KMS-11 (cell line): Measurements from ENCODE around the gene MAMDC4.
"Not testable (repeated sequence)": the region's sequence is repeated elsewhere in the genome, so short reads cannot be mapped to it uniquely, and the experiment has no call there.

Experiments
- H2AFZ ChIP-seq: fragments of 200-600 bp; sonication (generic); 2 replicates; pipeline ENCODE4 v1.6.1; 2016; ENCODE audit warnings: antibody characterized with exemption, mixed run types, low read depth
- H3K27ac ChIP-seq: fragments of 200-600 bp; sonication (generic); 2 replicates; pipeline ENCODE4 v1.6.1; 2016; ENCODE audit warnings: mild to moderate bottlenecking, mixed run types
- H3K27me3 ChIP-seq: fragments of 200-600 bp; sonication (generic); 2 replicates; pipeline ENCODE4 v1.6.1; 2017; ENCODE audit warnings: mild to moderate bottlenecking, low read depth, mixed run types, moderate library complexity; ENCODE audit not compliant: insufficient read depth
- H3K36me3 ChIP-seq: fragments of 200-600 bp; sonication (generic); 2 replicates; pipeline ENCODE4 v1.6.1; 2017; ENCODE audit warnings: mild to moderate bottlenecking, mixed run types; ENCODE audit not compliant: insufficient read depth
- H3K4me1 ChIP-seq: fragments of 200-600 bp; sonication (generic); 2 replicates; pipeline ENCODE4 v1.6.1; 2016; ENCODE audit warnings: mild to moderate bottlenecking, low read depth, mixed run types; ENCODE audit not compliant: poor library complexity, severe bottlenecking
- H3K4me2 ChIP-seq: fragments of 200-600 bp; sonication (generic); 2 replicates; pipeline ENCODE4 v1.7.0; 2016; ENCODE audit warnings: mild to moderate bottlenecking, mixed run types
- H3K4me3 ChIP-seq: fragments of 200-600 bp; sonication (generic); IDR thresholded peaks from 2 replicates; pipeline ENCODE4 v1.6.1; 2017; ENCODE audit warnings: low read depth, low read length, mixed read lengths; ENCODE audit not compliant: insufficient read depth
- H3K79me2 ChIP-seq: fragments of 200-600 bp; sonication (generic); 2 replicates; pipeline ENCODE4 v1.6.1; 2016; ENCODE audit warnings: low read depth, mixed run types; ENCODE audit not compliant: insufficient read depth
- H3K9ac ChIP-seq: fragments of 200-600 bp; sonication (generic); 2 replicates; pipeline ENCODE4 v1.6.1; 2016; ENCODE audit warnings: mild to moderate bottlenecking, mixed run types
- H4K20me1 ChIP-seq: fragments of 200-600 bp; sonication (generic); 2 replicates; pipeline ENCODE4 v1.6.1; 2016; ENCODE audit warnings: mild to moderate bottlenecking, mixed run types; ENCODE audit not compliant: insufficient read depth
- TF ChIP-seq, protein P1 (sequence below): fragments of 200-600 bp; sonication (generic); conservative IDR thresholded peaks from 2 replicates; pipeline ENCODE4 v1.6.1; 2017; ENCODE audit warnings: low read depth, mild to moderate bottlenecking, antibody characterized with exemption, low read length, moderate library complexity, mixed read lengths

Gene MAMDC4

DNA sequence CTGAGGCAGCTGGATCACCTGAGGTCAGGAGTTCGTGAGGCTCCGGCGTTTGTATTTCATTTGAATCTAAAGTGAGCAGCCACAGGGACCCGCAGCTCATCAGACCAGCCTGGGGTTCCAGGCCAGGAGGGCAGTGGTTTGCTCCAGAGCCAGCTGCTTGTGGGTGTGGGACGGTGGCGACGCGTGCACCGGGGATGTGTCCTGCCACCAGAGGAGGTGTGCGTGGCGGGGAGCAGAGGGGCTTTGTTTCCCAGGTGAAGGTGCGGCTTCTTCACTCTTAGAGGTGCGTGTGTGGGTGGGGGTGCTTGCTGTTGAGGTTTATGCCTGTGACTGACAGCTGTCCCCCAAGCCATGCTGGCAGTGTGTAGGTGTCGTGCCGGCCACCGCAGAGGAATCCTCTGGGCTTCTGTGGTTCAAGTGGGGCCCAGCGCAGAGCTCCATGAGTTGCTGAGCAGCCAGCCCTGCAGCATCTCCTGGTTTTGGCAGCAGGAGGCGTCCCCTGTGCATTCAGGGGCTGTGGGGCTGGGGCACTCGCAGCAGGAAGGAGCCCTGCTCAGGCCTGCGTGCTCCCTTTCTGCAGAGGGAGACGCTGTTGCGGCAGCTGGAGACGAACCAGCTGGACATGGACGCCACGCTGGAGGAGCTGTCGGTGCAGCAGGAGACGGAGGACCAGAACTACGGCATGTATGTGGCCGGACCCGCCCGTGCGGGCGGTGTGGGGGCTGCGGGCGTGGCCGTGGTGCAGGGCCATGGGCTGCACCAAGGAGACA lies 16.8 kb upstream of the MAMDC4 start:
- H3K4me1 ChIP-seq, result no peaks in the 10 kb centered on the region
- H3K9ac ChIP-seq, result no peak overlapping the region
- H3K27me3 ChIP-seq, result no peaks in the 10 kb centered on the region
- H3K27ac ChIP-seq, result no peak overlapping the region
- no peaks in the 10 kb centered on the region for H4K20me1 ChIP-seq
- no peaks in the 10 kb centered on the region for H3K79me2 ChIP-seq
- TF ChIP-seq, protein P1, sequence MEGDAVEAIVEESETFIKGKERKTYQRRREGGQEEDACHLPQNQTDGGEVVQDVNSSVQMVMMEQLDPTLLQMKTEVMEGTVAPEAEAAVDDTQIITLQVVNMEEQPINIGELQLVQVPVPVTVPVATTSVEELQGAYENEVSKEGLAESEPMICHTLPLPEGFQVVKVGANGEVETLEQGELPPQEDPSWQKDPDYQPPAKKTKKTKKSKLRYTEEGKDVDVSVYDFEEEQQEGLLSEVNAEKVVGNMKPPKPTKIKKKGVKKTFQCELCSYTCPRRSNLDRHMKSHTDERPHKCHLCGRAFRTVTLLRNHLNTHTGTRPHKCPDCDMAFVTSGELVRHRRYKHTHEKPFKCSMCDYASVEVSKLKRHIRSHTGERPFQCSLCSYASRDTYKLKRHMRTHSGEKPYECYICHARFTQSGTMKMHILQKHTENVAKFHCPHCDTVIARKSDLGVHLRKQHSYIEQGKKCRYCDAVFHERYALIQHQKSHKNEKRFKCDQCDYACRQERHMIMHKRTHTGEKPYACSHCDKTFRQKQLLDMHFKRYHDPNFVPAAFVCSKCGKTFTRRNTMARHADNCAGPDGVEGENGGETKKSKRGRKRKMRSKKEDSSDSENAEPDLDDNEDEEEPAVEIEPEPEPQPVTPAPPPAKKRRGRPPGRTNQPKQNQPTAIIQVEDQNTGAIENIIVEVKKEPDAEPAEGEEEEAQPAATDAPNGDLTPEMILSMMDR, result no peak
- no peak overlapping the region for H2AFZ ChIP-seq
- no peaks in the 10 kb centered on the region for H3K36me3 ChIP-seq
- H3K4me2 ChIP-seq, result no peak overlapping the region
- H3K4me3 ChIP-seq, result no peak overlapping the region

DNA sequence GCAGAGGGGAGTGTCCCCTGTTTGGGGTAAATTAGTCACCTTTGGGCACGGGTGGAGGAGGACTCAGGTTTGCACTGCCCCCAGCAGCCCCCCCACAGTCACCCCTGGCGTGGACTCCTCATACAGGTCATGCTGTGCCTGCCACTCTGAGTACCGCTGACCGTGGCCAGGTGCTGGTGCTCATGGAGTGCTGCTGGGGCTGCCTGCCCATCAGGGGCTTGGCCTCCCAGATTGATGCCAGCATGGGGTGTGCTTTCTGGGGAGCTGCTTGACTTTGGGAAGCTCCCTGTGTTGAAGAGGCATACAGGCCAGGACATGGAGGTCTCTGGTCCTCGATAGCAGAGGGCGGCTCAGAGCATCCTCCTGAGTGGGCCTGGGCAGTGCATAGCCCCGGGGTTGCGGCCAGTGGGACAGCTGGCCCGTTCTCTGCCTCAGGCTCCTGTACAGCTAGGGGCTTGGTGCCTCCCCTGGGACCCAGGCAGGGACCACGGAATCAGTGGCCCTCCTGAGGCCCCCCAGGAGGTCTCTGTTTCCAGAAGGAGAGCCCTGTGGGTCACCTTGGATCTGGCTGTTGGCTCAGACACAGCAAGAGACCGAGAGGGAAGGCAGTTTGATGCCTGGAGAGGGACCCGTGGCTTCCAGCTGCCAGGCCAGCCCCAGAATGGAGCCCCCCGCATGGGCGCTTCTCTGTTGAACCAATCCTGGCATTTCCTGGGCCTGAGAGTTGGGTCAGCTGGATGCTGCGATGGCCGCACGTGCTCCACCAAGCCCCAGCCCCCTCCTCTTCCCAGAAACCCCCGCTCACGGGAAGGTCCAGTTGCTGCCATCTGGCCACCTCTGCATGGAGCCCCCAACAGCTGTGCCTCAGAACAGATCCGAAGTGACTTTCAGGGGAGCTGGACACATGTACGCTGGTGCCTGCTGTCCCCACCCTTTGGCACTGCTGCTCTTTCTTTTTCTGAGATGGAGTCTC lies 15.9 kb upstream of the MAMDC4 start:
- Histone ChIP-seq H2AFZ (no peak overlapping the region), H3K9ac (no peak overlapping the region), H3K4me3 (no peak overlapping the region), H3K27me3 (no peaks in the 10 kb centered on the region), H3K4me2 (no peak overlapping the region), H3K4me1 (peaks cover 8% of the 10 kb centered on the region), H4K20me1 (no peaks in the 10 kb centered on the region), H3K79me2 (no peaks in the 10 kb centered on the region), H3K27ac (no peak overlapping the region), H3K36me3 (no peaks in the 10 kb centered on the region)
- TF ChIP-seq, protein P1, result no peak

DNA sequence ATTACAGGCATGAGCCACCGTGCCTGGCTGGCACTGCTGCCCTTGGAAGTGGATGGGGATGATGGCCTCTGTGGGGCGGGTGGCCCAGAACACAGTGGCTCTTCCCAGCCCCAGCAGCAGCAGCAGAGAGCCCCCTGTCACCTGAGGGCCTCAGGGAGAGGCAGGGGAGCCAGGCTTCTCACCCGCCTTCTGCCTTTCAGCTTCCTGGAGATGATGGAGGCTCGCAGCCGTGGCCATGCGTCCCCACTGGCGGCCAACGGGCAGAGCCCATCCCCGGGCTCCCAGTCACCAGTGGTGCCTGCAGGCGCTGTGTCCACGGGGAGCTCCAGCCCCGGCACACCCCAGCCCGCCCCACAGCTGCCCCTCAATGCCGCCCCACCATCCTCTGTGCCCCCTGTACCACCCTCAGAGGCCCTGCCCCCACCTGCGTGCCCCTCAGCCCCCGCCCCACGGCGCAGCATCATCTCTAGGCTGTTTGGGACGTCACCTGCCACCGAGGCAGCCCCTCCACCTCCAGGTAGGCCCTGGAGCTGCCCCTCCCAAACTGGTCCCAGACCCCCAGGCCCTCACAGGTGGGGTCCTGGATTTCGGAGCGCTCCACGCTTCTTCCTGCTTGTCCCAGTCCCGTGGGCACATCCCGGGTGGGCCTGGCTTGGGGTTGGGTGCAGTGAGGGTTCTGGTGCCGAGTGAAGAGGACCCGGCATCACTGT lies 14.8 kb upstream of the MAMDC4 start:
- Histone ChIP-seq H3K4me1 (peaks cover 18% of the 10 kb centered on the region), H3K9ac (no peak overlapping the region), H2AFZ (no peak overlapping the region), H4K20me1 (no peaks in the 10 kb centered on the region), H3K27me3 (no peaks in the 10 kb centered on the region), H3K36me3 (no peaks in the 10 kb centered on the region), H3K79me2 (no peaks in the 10 kb centered on the region), H3K27ac (no peak overlapping the region), H3K4me3 (no peak overlapping the region), H3K4me2 (no peak overlapping the region)
- TF ChIP-seq, protein P1, result no peak

DNA sequence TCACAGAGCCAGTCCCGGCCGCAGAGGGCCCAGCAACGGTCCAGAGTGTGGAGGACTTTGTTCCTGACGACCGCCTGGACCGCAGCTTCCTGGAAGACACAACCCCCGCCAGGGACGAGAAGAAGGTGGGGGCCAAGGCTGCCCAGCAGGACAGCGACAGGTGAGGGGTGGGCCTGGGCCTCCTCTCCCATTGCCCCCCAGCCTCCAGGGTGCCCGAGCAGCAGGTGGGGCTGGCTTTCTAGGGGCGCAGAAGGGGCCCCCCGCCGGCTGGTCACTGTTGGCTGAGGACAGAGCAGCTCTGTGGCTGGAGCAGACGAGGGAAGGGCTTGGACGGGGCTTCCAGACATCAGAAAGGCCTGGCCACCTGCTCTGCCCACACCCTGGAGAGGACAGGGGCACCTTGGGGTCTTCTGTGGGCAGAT lies 14.3 kb upstream of the MAMDC4 start:
- not testable (repeated sequence) for H4K20me1 ChIP-seq, H3K4me3 ChIP-seq, H3K27me3 ChIP-seq, H3K4me2 ChIP-seq, H2AFZ ChIP-seq, H3K79me2 ChIP-seq, H3K27ac ChIP-seq, H3K36me3 ChIP-seq, H3K9ac ChIP-seq
- H3K4me1 ChIP-seq, result peaks cover 18% of the 10 kb centered on the region
